ENCODE measurements around the gene PTPRJ. TPM values are rescaled to one million over a fixed set of nuclear protein-coding genes. Genes with fewer than 3 reads are reported as not detected.

PTPRJ gene
- polyA plus RNA-seq, 1 donor (not counting 4 experiments of a cell fraction or from before 2014, with no cell fraction given): 0.84 TPM

GRCh38 chr11:48161951-48162884 is 181.9 kb downstream of the PTPRJ start:
- H3K4me3 ChIP-seq (ENCODE audit: control insufficient read depth in 2 of 3, extremely low read depth in 1 of 3, insufficient read depth in 2 of 3, low read depth in 1 of 3, low read length in 3 of 3): no peak overlapping the region
- no peaks in the 10 kb centered on the region for H3K9me3 ChIP-seq (ENCODE audit: control insufficient read depth, low read depth, low read length)
- H3K9me1 ChIP-seq (ENCODE audit: control insufficient read depth, extremely low read depth, insufficient read depth, low read length): no peaks in the 10 kb centered on the region
- FAIRE-seq: no peak
- no peaks in the 10 kb centered on the region for H3K4me1 ChIP-seq (ENCODE audit: control insufficient read depth, extremely low read depth, insufficient read depth, low read length)
- no peak overlapping the region for H2AFZ ChIP-seq (ENCODE audit: control insufficient read depth, low read length)
- H3K9ac ChIP-seq (ENCODE audit: control insufficient read depth, extremely low read depth, insufficient read depth, low read length): no peak overlapping the region
- H4K20me1 ChIP-seq (ENCODE audit: control insufficient read depth, extremely low read depth, insufficient read depth, low read length): no peaks in the 10 kb centered on the region
- no peak for TF ChIP-seq EZH2 (IDR thresholded peaks at IDR 0.05; ENCODE audit: low read length)
- TF ChIP-seq, protein P1, sequence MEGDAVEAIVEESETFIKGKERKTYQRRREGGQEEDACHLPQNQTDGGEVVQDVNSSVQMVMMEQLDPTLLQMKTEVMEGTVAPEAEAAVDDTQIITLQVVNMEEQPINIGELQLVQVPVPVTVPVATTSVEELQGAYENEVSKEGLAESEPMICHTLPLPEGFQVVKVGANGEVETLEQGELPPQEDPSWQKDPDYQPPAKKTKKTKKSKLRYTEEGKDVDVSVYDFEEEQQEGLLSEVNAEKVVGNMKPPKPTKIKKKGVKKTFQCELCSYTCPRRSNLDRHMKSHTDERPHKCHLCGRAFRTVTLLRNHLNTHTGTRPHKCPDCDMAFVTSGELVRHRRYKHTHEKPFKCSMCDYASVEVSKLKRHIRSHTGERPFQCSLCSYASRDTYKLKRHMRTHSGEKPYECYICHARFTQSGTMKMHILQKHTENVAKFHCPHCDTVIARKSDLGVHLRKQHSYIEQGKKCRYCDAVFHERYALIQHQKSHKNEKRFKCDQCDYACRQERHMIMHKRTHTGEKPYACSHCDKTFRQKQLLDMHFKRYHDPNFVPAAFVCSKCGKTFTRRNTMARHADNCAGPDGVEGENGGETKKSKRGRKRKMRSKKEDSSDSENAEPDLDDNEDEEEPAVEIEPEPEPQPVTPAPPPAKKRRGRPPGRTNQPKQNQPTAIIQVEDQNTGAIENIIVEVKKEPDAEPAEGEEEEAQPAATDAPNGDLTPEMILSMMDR (optimal IDR thresholded peaks at IDR 0.05 in 1 of 3, IDR thresholded peaks at IDR 0.05 in 1 of 3, conservative IDR thresholded peaks at IDR 0.05 in 1 of 3; ENCODE audit: extremely low read depth in 1 of 3, insufficient read depth in 2 of 3, low read length in 3 of 3): no peak
- no peaks in the 10 kb centered on the region for H3K27me3 ChIP-seq (ENCODE audit: control insufficient read depth, extremely low read depth, insufficient read depth, low read length)
- no peaks in the 10 kb centered on the region for H3K36me3 ChIP-seq (ENCODE audit: control insufficient read depth in 2 of 2, extremely low read depth in 1 of 2, insufficient read depth in 2 of 2, low read length in 2 of 2)
- H3K79me2 ChIP-seq (ENCODE audit: control insufficient read depth, insufficient read depth, low read length): no peaks in the 10 kb centered on the region
- no peak overlapping the region for H3K4me2 ChIP-seq (ENCODE audit: control insufficient read depth, extremely low read depth, insufficient read depth, low read depth, low read length)
- dilution Hi-C loops (cut with MboI; ENCODE audit: extremely low pct_ligation_motif_present, low sequenced_read_pairs): no loop called here
- H3K27ac ChIP-seq (ENCODE audit: control insufficient read depth, insufficient read depth, low read length): no peak overlapping the region
- DNase-seq (ENCODE audit: low read depth, low spot score): no peak

DNA sequence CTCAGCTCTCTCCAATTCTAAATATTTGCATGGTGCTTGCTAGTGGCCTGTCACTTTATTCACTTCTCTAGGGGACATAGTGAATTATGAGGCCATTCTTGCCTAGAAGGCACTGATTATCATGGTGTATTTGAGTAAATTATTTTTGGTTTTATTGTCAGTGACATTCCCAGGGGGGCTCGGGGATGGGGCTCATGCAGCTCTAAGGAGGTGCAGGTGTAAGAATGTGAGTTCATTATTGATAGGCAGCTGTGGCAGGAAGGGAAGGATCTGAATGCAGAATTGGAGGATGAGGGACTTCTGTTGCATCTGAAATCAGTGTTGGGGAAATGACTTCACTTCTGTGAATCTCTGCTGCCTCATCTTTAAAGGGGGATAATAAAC is 182.5 kb downstream of the PTPRJ start:
- FAIRE-seq: no peak

More for the DNA sequence above, 182.5 kb downstream of the PTPRJ start:
- DNase-seq (ENCODE audit: low read depth, low spot score): no peak
- no peak overlapping the region for H3K9ac ChIP-seq (ENCODE audit: control insufficient read depth, extremely low read depth, insufficient read depth, low read length)
- TF ChIP-seq EZH2 (IDR thresholded peaks at IDR 0.05; ENCODE audit: low read length): no peak
- TF ChIP-seq, protein P1 (optimal IDR thresholded peaks at IDR 0.05 in 1 of 3, IDR thresholded peaks at IDR 0.05 in 1 of 3, conservative IDR thresholded peaks at IDR 0.05 in 1 of 3; ENCODE audit: extremely low read depth in 1 of 3, insufficient read depth in 2 of 3, low read length in 3 of 3): no peak
- no peaks in the 10 kb centered on the region for H3K36me3 ChIP-seq (ENCODE audit: control insufficient read depth in 2 of 2, extremely low read depth in 1 of 2, insufficient read depth in 2 of 2, low read length in 2 of 2)
- H3K4me1 ChIP-seq (ENCODE audit: control insufficient read depth, extremely low read depth, insufficient read depth, low read length): no peaks in the 10 kb centered on the region
- H3K9me3 ChIP-seq (ENCODE audit: control insufficient read depth, low read depth, low read length): no peaks in the 10 kb centered on the region
- no peaks in the 10 kb centered on the region for H3K27me3 ChIP-seq (ENCODE audit: control insufficient read depth, extremely low read depth, insufficient read depth, low read length)
- H2AFZ ChIP-seq (ENCODE audit: control insufficient read depth, low read length): no peak overlapping the region
- no peak overlapping the region for H3K27ac ChIP-seq (ENCODE audit: control insufficient read depth, insufficient read depth, low read length)
- dilution Hi-C loops (cut with MboI; ENCODE audit: extremely low pct_ligation_motif_present, low sequenced_read_pairs): no loop called here
- H3K9me1 ChIP-seq (ENCODE audit: control insufficient read depth, extremely low read depth, insufficient read depth, low read length): no peaks in the 10 kb centered on the region
- H4K20me1 ChIP-seq (ENCODE audit: control insufficient read depth, extremely low read depth, insufficient read depth, low read length): no peaks in the 10 kb centered on the region
- H3K4me2 ChIP-seq (ENCODE audit: control insufficient read depth, extremely low read depth, insufficient read depth, low read depth, low read length): no peak overlapping the region
- H3K4me3 ChIP-seq (ENCODE audit: control insufficient read depth in 2 of 3, extremely low read depth in 1 of 3, insufficient read depth in 2 of 3, low read depth in 1 of 3, low read length in 3 of 3): no peak overlapping the region
- no peaks in the 10 kb centered on the region for H3K79me2 ChIP-seq (ENCODE audit: control insufficient read depth, insufficient read depth, low read length)
